Dendritic cell treated with granulocyte-macrophage colony-stimulating factor and Interleukin-4, amounts not matched to agents 40 ng/mL and 50 ng/mL, for 4 days (primary cell): ENCODE results near the gene SULT2B1.

Source experiments
- H3K27ac Mint-ChIP-seq: one replicate; pipeline ENCODE4 v1.8.0; 2022; ENCODE audit warnings: mild to moderate bottlenecking, mixed read lengths
- H3K27me3 Mint-ChIP-seq: one replicate; pipeline ENCODE4 v1.8.0; 2022; ENCODE audit warnings: mild to moderate bottlenecking, mixed read lengths
- H3K36me3 Mint-ChIP-seq: one replicate; pipeline ENCODE4 v1.8.0; 2022; ENCODE audit warnings: low read depth, mixed read lengths
- H3K4me1 Mint-ChIP-seq: one replicate; pipeline ENCODE4 v1.8.0; 2022; ENCODE audit warnings: low read depth, mixed read lengths
- H3K4me3 Mint-ChIP-seq: one replicate; pipeline ENCODE4 v1.8.0; 2022; ENCODE audit warnings: mild to moderate bottlenecking, moderate library complexity, mixed read lengths
- H3K9me3 Mint-ChIP-seq: one replicate; pipeline ENCODE4 v1.8.0; 2022; ENCODE audit warnings: mixed read lengths
- intact Hi-C: fragments of 100-400 bp; cut with micrococcal nuclease; formaldehyde crosslinking; loops from one replicate; pipeline ENCODE4 v1.15.0; 2022

SULT2B1 gene

GRCh38 chr19:48551437-48552302, at the start of gene SULT2B1:
SULT2B1 (plus strand) TSS chr19:48552172; CDS start chr19:48552253, 81 bp downstream.
- Mint-ChIP-seq H3K27ac (no peak within 1 kb of the TSS), H3K4me1 (no peaks in the 10 kb centered on the region), H3K36me3 (no peaks in the 10 kb centered on the region), H3K9me3 (no peaks in the 10 kb centered on the region), H3K27me3 (peaks cover 11% of the 10 kb centered on the region), H3K4me3 (no peak within 1 kb of the TSS)
- intact Hi-C loops: no loop called here

GRCh38 chr19:48502350-48503018, 49.5 kb upstream of the SULT2B1 start:
- H3K27ac Mint-ChIP-seq: peak overlapping the region; percentile 52
- no peaks in the 10 kb centered on the region for H3K9me3 Mint-ChIP-seq
- no peaks in the 10 kb centered on the region for H3K36me3 Mint-ChIP-seq
- H3K4me3 Mint-ChIP-seq: peak overlapping the region; percentile 52
- H3K4me1 Mint-ChIP-seq: peaks cover 29% of the 10 kb centered on the region
- intact Hi-C loops: no loop called here
- H3K27me3 Mint-ChIP-seq: peaks cover 43% of the 10 kb centered on the region

GRCh38 chr19:48506138-48506733, 45.7 kb upstream of the SULT2B1 start:
- Mint-ChIP-seq H3K4me3 (no peak overlapping the region), H3K36me3 (no peaks in the 10 kb centered on the region), H3K4me1 (peaks cover 22% of the 10 kb centered on the region), H3K9me3 (no peaks in the 10 kb centered on the region), H3K27me3 (peaks cover 45% of the 10 kb centered on the region), H3K27ac (no peak overlapping the region)
- intact Hi-C loops: loop anchor here (1.0 kb wide), 1 partner anchor 78 kb away; no protein-coding TSS in a partner anchor

DNA sequence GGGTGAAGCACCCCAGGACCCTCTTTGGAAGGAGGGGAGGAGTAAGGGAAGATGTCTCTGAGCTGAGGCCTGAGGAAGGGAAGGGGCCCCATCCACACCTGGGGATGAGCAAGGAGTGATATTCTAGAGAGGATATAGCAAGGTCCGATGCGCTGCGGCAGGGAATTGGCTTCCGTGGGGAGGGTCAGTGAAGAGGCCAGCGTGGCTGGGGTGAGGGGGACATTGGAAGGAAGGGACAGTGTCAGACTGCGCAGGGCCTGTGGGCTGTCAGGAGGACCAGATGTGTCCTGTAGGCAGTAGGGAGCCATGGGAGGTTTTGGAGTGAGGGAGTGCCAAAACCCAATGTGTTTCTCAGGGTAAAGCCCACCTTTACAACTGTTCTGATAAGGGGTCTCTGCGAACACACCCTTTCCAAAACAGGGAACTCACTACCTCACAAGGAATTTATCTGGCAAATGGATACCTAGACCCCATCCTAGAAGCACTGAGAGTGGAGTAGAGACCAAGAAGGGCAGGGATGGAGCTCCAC, 44.0 kb upstream of the SULT2B1 start:
- peaks cover 16% of the 10 kb centered on the region for H3K4me1 Mint-ChIP-seq
- H3K27ac Mint-ChIP-seq: peak overlapping the region; percentile 51
- H3K27me3 Mint-ChIP-seq: peaks cover 38% of the 10 kb centered on the region
- no peak overlapping the region for H3K4me3 Mint-ChIP-seq
- intact Hi-C loops: no loop called here
- no peaks in the 10 kb centered on the region for H3K36me3 Mint-ChIP-seq
- H3K9me3 Mint-ChIP-seq: no peaks in the 10 kb centered on the region

DNA sequence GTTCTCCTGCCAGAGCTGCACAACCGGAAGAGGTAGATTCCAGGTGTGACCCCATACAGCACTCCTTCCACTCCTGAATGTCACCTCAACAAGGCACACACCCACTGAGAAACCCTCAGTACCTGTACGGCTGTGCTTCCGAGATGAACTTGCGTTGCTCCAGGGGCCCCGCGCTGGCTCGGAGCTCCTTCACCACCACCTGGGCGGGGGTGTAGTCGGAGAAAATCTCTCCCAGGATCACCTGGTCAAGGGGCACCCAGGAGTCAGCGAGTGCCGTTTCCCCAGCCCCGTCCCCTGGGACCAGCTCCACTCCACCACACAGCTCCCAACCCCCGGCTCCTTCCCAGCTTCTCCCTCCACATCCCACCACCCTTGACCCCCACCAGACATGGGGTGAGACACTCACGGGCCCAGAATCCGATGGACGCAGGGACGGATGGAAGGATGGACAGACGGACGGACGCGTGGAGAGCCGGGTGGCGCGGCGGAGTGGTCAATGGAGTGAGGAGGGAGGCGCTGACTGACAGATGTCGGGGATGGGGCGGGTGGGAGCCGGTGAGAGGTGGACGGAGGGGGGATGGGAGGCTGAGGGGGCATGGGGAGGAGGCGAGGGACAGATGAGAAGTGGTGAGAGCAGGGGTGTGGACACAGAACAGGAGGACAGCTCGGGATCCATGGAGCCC, 43.1 kb upstream of the SULT2B1 start:
- Mint-ChIP-seq H3K4me1 (peaks cover 12% of the 10 kb centered on the region), H3K4me3 (no peak overlapping the region), H3K36me3 (no peaks in the 10 kb centered on the region), H3K9me3 (no peaks in the 10 kb centered on the region), H3K27ac (peak overlapping the region; percentile 35), H3K27me3 (peaks cover 35% of the 10 kb centered on the region)
- intact Hi-C loops: no loop called here

DNA sequence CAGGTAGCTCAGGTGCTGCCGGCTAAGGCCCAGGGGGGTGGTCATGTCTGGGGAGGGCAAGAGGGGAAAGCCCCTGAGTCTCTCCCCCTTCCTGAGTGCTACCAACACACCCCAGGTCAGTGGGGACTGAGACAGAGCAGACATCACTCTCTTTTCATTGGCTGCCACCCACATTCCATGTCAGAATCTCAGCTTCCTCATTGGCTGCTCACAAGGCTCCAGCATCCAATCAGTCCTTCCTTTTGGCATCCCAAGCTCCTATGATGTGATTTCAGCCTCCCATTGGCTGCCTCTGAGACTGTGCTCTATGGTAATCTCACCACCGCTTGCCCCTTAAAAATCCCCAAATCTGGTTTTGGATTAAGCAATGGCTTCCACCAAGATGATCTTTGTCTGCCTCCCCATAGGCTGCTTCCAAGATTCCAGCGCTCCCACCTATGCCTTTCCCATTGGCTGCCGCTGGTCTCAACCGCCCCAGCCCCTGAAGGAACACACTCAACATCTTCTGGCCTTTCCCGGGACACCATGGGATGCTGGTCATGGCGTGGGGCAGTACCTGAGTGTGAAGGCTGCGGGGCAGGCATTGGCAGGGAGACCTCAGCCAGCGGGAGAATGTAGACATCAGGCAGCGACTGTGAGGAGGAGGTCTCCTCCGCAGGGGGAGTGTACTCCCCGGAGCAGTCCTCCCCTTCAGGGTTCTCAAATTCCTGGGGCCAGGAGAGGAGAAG, 42.3 kb upstream of the SULT2B1 start:
- H3K27ac Mint-ChIP-seq: no peak overlapping the region
- intact Hi-C loops: no loop called here
- H3K4me3 Mint-ChIP-seq: no peak overlapping the region
- H3K27me3 Mint-ChIP-seq: peaks cover 32% of the 10 kb centered on the region
- H3K36me3 Mint-ChIP-seq: no peaks in the 10 kb centered on the region
- peaks cover 15% of the 10 kb centered on the region for H3K4me1 Mint-ChIP-seq
- no peaks in the 10 kb centered on the region for H3K9me3 Mint-ChIP-seq

GRCh38 chr19:48510421-48511268, 41.3 kb upstream of the SULT2B1 start:
- Mint-ChIP-seq H3K27me3 (peaks cover 32% of the 10 kb centered on the region), H3K4me1 (peaks cover 15% of the 10 kb centered on the region), H3K9me3 (no peaks in the 10 kb centered on the region), H3K4me3 (no peak overlapping the region), H3K36me3 (no peaks in the 10 kb centered on the region), H3K27ac (no peak overlapping the region)
- intact Hi-C loops: no loop called here

GRCh38 chr19:48511321-48511731, 40.6 kb upstream of the SULT2B1 start:
- H3K4me1 Mint-ChIP-seq: peaks cover 15% of the 10 kb centered on the region
- no peaks in the 10 kb centered on the region for H3K9me3 Mint-ChIP-seq
- H3K27me3 Mint-ChIP-seq: peaks cover 32% of the 10 kb centered on the region
- H3K36me3 Mint-ChIP-seq: no peaks in the 10 kb centered on the region
- no peak overlapping the region for H3K27ac Mint-ChIP-seq
- intact Hi-C loops: no loop called here
- no peak overlapping the region for H3K4me3 Mint-ChIP-seq

GRCh38 chr19:48511800-48512503, 40.0 kb upstream of the SULT2B1 start, which contains the start of gene LMTK3:
LMTK3 (minus strand) TSS chr19:48511835; CDS start chr19:48511576, 259 bp downstream.
- Mint-ChIP-seq H3K9me3 (no peaks in the 10 kb centered on the region), H3K4me3 (no peak within 1 kb of the TSS), H3K4me1 (peaks cover 15% of the 10 kb centered on the region), H3K27ac (no peak within 1 kb of the TSS), H3K27me3 (peaks cover 34% of the 10 kb centered on the region), H3K36me3 (no peaks in the 10 kb centered on the region)
- intact Hi-C loops: no loop called here

DNA sequence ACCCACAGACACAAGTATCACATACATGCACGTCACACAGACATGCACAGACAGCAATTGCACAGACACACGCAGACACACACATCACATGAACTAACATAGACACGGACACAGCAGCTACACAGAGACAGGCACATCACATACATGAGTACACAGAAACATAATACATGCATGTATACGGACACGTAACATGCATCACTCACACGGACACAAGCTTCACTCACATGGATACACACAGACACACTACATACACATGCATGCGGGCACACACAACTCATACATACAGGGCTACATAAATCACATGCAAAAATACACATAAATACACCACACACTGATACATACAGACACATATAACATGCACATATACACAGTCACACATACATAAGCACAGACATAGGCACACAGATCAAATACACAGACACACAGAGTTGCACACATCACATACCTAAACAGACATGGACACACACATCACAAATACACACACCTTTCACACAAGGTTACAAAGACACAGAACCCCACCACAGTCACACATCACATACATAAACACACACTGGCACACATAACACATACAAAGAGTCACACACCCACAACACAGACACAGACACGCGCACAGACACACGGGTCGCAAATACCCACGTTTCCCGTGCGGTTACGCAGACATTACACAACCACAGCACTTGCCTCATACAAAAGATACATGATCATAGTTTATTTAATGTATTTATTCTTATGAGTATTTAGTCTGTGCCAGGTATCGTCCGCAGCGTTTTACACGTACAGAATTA, 39.3 kb upstream of the SULT2B1 start:
- H3K4me1 Mint-ChIP-seq: peaks cover 15% of the 10 kb centered on the region
- intact Hi-C loops: no loop called here
- H3K4me3 Mint-ChIP-seq: no peak overlapping the region

DNA sequence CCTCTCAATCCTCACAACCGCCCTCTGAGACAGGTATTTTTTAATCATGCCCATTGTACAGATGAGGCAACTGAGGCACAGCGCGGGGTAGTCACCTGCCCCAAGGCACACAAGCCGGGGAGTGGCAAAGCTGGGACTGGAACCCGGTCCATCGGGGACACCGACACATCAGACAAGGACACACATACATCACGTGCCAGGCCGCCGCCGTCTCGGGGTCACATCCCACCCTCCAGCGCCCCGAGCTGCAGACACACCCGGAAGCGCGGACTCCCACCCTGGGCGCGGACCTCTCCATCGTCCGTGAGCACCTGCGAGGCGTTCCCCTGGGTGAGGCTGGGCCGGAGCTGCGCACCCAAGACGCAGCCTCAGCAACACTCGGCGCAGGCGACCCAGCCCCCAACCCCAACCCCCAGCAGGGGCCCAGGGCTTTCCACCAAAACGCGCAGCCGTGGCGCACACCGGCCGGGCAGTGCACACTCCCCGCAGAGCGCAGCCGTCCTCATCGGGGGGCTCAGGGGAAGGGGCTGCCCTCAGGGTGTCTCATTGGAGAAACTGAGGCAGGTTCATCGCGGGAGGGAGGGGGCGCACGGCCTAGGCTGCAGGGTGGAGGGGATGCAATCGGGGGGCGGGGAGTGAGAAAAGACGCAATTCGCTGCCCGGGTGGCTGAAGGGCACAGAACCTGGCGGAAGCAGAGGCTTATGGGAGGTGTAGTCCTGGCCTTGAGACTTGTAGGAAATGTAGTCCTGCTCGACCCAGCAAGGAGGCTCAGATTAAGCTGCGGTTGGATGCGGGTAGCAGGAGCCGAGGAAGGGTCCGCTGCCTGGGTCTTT, 38.5 kb upstream of the SULT2B1 start:
- Mint-ChIP-seq H3K36me3 (no peaks in the 10 kb centered on the region), H3K9me3 (no peaks in the 10 kb centered on the region), H3K4me3 (no peak overlapping the region), H3K27ac (no peak overlapping the region), H3K4me1 (peaks cover 15% of the 10 kb centered on the region), H3K27me3 (peaks cover 34% of the 10 kb centered on the region)
- intact Hi-C loops: no loop called here

More for the DNA sequence above, 39.3 kb upstream of the SULT2B1 start:
- H3K27me3 Mint-ChIP-seq: peaks cover 37% of the 10 kb centered on the region
- H3K36me3 Mint-ChIP-seq: no peaks in the 10 kb centered on the region
- H3K27ac Mint-ChIP-seq: no peak overlapping the region
- H3K9me3 Mint-ChIP-seq: no peaks in the 10 kb centered on the region
